Panc1 (cell line): ENCODE data around the gene FILIP1L.

ENCODE experiments used
- CTCF ChIP-seq: fragments of 450-650 bp; IDR thresholded peaks from 2 replicates; pipeline ENCODE4 v1.5.1; 2017; ENCODE audit warnings: mild to moderate bottlenecking
- POLR2AphosphoS5 ChIP-seq: IDR thresholded peaks from 2 replicates; pipeline ENCODE4 v1.6.1; 2012; ENCODE audit warnings: mild to moderate bottlenecking, low read depth, low read length, moderate library complexity

DNA sequence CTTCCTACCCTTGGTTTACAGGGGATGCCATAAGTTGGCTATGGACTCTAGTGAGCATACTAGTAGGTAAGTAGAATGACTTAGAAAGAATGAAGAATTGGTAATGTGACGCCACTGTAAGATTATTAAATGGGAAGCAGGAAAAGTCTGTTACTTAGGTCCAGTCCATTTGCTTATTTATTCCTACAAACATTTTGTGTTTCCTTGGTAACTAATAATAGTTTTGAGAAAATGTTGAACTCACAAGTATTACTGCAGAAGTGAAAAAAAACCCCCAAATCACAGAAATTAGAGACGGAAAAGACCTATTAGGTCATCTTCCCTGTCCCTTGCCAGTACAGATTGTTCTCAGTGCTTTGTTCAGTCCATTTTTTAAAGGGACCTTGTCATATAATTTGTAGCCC, 233.2 kb downstream of the FILIP1L start:
- no peak for TF ChIP-seq CTCF
- TF ChIP-seq POLR2AphosphoS5: no peak
